Measurements from ENCODE around the gene BOD1L1. TPM values are rescaled to one million over a fixed set of nuclear protein-coding genes. Genes with fewer than 3 reads are reported as not detected.

Gene BOD1L1
- total RNA-seq, 1 experiment from 2014 or later, result 22.0 TPM

- DNase-seq (no peak), ATAC-seq (no peak)
- intact Hi-C loops (cut with micrococcal nuclease), result loop anchor here (5.0 to 10.0 kb wide), 6 partner anchors 208 to 1505 kb away; partner anchors contain the start of gene CPEB2
- Histone ChIP-seq H3K9me3 (ENCODE audit: low read length) (no peaks in the 10 kb centered on the region), H3K4me3 (ENCODE audit: low read length) (no peak overlapping the region), H3K4me2 (ENCODE audit: low read length) (no peak overlapping the region), H3K27ac (ENCODE audit: low read length) (no peak overlapping the region), H3K27me3 (ENCODE audit: low read length) (no peaks in the 10 kb centered on the region), H3F3A (ENCODE audit: low read length, unreplicated experiment) (no peaks in the 10 kb centered on the region), H3K9me2 (replicated peaks; ENCODE audit: low read length) (no peaks in the 10 kb centered on the region), H3K79me2 (ENCODE audit: low read length) (no peaks in the 10 kb centered on the region), H3K4me1 (ENCODE audit: insufficient read depth, low read length) (peaks cover 25% of the 10 kb centered on the region), H3K36me3 (ENCODE audit: low read depth, low read length) (no peaks in the 10 kb centered on the region), H3K9ac (ENCODE audit: low read length) (no peak overlapping the region), H2AFZ (ENCODE audit: low read length) (no peak overlapping the region), H4K20me1 (ENCODE audit: low read length) (no peaks in the 10 kb centered on the region)
- TF ChIP-seq EZH2 (IDR thresholded peaks at IDR 0.05; ENCODE audit: low read length, unreplicated experiment), result no peak
- TF ChIP-seq CTCF (conservative IDR thresholded peaks at IDR 0.05; ENCODE audit: low read depth, low read length), result no peak
- no peak for TF ChIP-seq EZH2phosphoT487 (IDR thresholded peaks at IDR 0.05; ENCODE audit: borderline replicate concordance, low read length)
- ChIA-PET POLR2A (ENCODE audit: unreplicated experiment) (no interaction called here), CTCF (no interaction called here)
- no TSS peak for BruUV-seq (replicated peaks)
These were observed 32.0 kb upstream of the BOD1L1 start for GRCh38 chr4:13659341-13660070.

- CTCF ChIA-PET, result interaction anchor here (0.7 to 1.3 kb wide), 2 partner anchors 23 to 251 kb away, joined by 3 to 4 read pairs; no protein-coding TSS in a partner anchor
These were observed 29.3 kb upstream of the BOD1L1 start for GRCh38 chr4:13656569-13657405.

More at GRCh38 chr4:13656569-13657405, 29.3 kb upstream of the BOD1L1 start:
- TSS peak; percentile 46 for BruUV-seq (replicated peaks)
- Histone ChIP-seq H3K9ac (ENCODE audit: low read length) (peak overlapping the region; percentile 73), H3K79me2 (ENCODE audit: low read length) (no peaks in the 10 kb centered on the region), H3K36me3 (ENCODE audit: low read depth, low read length) (no peaks in the 10 kb centered on the region), H3K9me3 (ENCODE audit: low read length) (no peaks in the 10 kb centered on the region), H2AFZ (ENCODE audit: low read length) (peak overlapping the region; percentile 75), H3K27ac (ENCODE audit: low read length) (peak overlapping the region; percentile 83), H3K4me2 (ENCODE audit: low read length) (peak overlapping the region; percentile 84), H3K27me3 (ENCODE audit: low read length) (no peaks in the 10 kb centered on the region), H3K4me1 (ENCODE audit: insufficient read depth, low read length) (peaks cover 33% of the 10 kb centered on the region), H3K4me3 (ENCODE audit: low read length) (peak overlapping the region; percentile 68), H4K20me1 (ENCODE audit: low read length) (no peaks in the 10 kb centered on the region), H3K9me2 (replicated peaks; ENCODE audit: low read length) (no peaks in the 10 kb centered on the region), H3F3A (ENCODE audit: low read length, unreplicated experiment) (no peaks in the 10 kb centered on the region)
- POLR2A ChIA-PET (ENCODE audit: unreplicated experiment), result interaction anchor here (0.6 to 0.7 kb wide), 3 partner anchors 14 to 202 kb away, joined by 4 to 8 read pairs (median 4); no protein-coding TSS in a partner anchor
- TF ChIP-seq CTCF (conservative IDR thresholded peaks at IDR 0.05; ENCODE audit: low read depth, low read length) (peak; percentile 79), EZH2phosphoT487 (IDR thresholded peaks at IDR 0.05; ENCODE audit: borderline replicate concordance, low read length) (no peak)
- peak; percentile 29; the same call in 1 of the 2 replicates for ATAC-seq
- intact Hi-C loops (cut with micrococcal nuclease), result loop anchor here (1.0 to 10.0 kb wide), 10 partner anchors 44 to 1508 kb away; partner anchors contain the start of gene CPEB2
- DNase-seq, result peak; percentile 67

Data from PC-3 (cell line).